NT2/D1 (cell line): ENCODE data around the gene ELK1.

ENCODE experiments used
- YY1 ChIP-seq: IDR thresholded peaks from 2 replicates; pipeline ENCODE4 v1.6.1; 2011; ENCODE audit not compliant: insufficient read length, insufficient read depth
- ZNF274 ChIP-seq: IDR thresholded peaks from 2 replicates; pipeline ENCODE4 v1.6.1; 2011; ENCODE audit warnings: mild to moderate bottlenecking, low read depth, low read length

DNA sequence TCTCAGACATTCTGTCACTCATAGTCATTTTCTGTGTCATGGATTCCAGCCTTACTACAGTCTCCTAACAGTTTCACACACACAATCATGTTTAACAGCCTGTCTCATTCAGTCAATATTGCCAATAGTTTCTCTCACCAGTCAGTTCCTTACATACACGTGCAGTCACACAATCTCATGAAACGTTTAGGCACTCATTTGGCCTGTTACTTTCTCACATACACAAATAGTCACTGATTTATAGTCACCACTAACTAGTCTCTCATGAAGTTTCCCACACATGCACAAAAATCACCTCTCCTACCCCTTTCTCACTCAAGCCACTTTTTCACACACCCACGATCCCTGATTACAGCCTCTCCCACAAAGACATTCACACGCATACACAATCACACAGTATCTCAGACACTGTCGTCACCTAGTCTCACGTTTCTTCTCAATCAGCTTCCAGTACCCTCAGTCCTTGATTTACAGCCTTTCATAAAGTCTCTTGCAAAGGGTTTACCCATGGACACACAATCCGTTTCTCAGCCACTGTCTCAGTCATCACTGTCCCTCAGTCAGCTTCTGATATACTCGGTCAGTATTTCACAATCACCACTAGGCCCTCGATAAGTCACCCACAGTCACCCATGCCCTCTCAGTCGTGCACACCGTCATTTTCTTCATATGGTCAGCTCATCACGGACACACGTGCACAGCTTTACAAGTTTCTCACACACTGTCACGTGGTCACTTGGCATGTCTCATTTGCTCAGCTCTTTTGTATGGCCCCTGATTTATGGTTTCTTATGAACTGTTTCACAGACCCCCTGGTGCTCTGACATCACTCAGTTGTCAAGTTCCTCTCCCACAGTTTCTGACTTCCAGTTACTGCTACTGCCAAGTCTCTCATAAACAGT is 16.4 kb downstream of the ELK1 start:
- TF ChIP-seq ZNF274 (no peak), YY1 (no peak)
